Lung (tissue), 12 donors: ENCODE measurements around the gene GRIP1. TPM values are rescaled to one million over a fixed set of nuclear protein-coding genes. Genes with fewer than 3 reads are reported as not detected.

Experiments
- ATAC-seq: fragments of 200-7000 bp; cut with Tn5 transposase; one replicate; pipeline ENCODE4 v1.9.1; 2020; ENCODE audit warnings: moderate number of reproducible peaks; ENCODE audit not compliant: insufficient read depth, low FRiP score
- DNase-seq, 3 donors: peaks; one replicate each; pipeline ENCODE4 v3.0.0-alpha.2; 2013 to 2017
- H3K27ac ChIP-seq, 2 donors: one replicate each; pipeline ENCODE4 v1.5.1; 2013; ENCODE audit warnings: mild to moderate bottlenecking in 2 of 2, moderate library complexity in 2 of 2, control low read depth in 1 of 2, inconsistent platforms in 1 of 2, low read depth in 1 of 2, low read length in 1 of 2
- H3K27me3 ChIP-seq, 3 donors: one replicate each; pipeline ENCODE4 v1.5.1; 2013; ENCODE audit warnings: low read length in 2 of 3; ENCODE audit not compliant: control insufficient read depth in 3 of 3, insufficient read depth in 3 of 3
- H3K36me3 ChIP-seq, 4 donors: one replicate each; pipeline ENCODE4 v1.5.1; 2013; ENCODE audit warnings: low read length in 4 of 4, mild to moderate bottlenecking in 1 of 4, moderate library complexity in 1 of 4; ENCODE audit not compliant: control insufficient read depth in 4 of 4, insufficient read depth in 4 of 4
- H3K4me1 ChIP-seq, 5 donors: one replicate each; pipeline ENCODE4 v1.5.1; 2013; ENCODE audit warnings: low read length in 5 of 5, mild to moderate bottlenecking in 2 of 5, moderate library complexity in 1 of 5; ENCODE audit not compliant: control insufficient read depth in 5 of 5, insufficient read depth in 5 of 5
- H3K4me3 ChIP-seq: one replicate; pipeline ENCODE4 v1.5.1; 2013; ENCODE audit warnings: mild to moderate bottlenecking, control low read depth, moderate library complexity
- H3K9ac ChIP-seq, 2 donors: one replicate each; pipeline ENCODE4 v1.5.1; 2013; ENCODE audit warnings: low read length in 2 of 2, control low read depth in 1 of 2; ENCODE audit not compliant: insufficient read depth in 1 of 2
- H3K9me3 ChIP-seq, 4 donors: one replicate each; pipeline ENCODE4 v1.5.1; 2013; ENCODE audit warnings: low read length in 3 of 4, mild to moderate bottlenecking in 1 of 4, moderate library complexity in 1 of 4; ENCODE audit not compliant: control insufficient read depth in 4 of 4, insufficient read depth in 3 of 4
- CTCF ChIP-seq: IDR thresholded peaks from 2 replicates; pipeline ENCODE4 v1.5.1; 2012; ENCODE audit warnings: mild to moderate bottlenecking; ENCODE audit errors: control extremely low read depth, extremely low read depth
- WGBS, 2 donors: extraction: QIAGEN DNeasy Blood & Tissue Kit; methylation state at CpG; one replicate each; pipeline ENCODE4 v1.1.7; 2013; 5-methylcytosine and 5-hydroxymethylcytosine counted together
- polyA plus RNA-seq, 2 donors: library from polyadenylated mRNA; stranded (reverse); fragments of 200-250 nt; gene quantifications; one replicate each; pipeline ENCODE4 v1.2.1, GENCODE V29; 2013
- total RNA-seq, 2 donors: library from RNA; depleted of rRNA in 1 of 2; stranded (reverse); fragments of >200 nt in 1 of 2; gene quantifications; one replicate each; pipeline ENCODE4 v1.2.1, GENCODE V29; 2014 to 2021
- donor health status: control.
- donor health status: control.
- donor health status: Bipolar disorder and iron deficiency.
- donor health status: healthy.
- donor health status: DM: yes; HTN: yes; CAD: no.

GRIP1 gene
- total and polyA plus RNA-seq, 4 donors = 0.20 to 3.6 (median 0.83) TPM

DNA sequence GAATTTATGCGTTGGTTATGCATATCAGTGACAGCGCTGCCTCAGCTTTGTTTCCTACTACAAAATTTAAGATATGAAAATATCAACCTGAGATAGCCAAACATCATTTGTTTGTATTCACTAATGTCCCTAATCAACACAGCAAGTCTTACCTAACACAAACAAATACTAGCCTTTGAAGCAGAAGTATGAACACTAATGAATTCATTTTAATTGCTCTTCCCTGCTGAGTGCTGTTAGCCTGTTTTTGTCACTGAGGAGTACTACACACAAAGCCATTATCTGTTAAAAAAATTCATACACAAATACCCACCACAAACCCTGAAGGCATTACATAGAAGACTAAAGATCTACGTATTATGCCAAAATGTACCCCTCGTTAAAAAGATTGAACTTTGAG lies 225.8 kb downstream of the GRIP1 start:
- Histone ChIP-seq H3K9me3 (no peaks in the 10 kb centered on the region), H3K27me3 (no peaks in the 10 kb centered on the region), H3K4me1 (no peaks in the 10 kb centered on the region), H3K36me3 (no peaks in the 10 kb centered on the region), H3K27ac (no peak overlapping the region), H3K9ac (no peak overlapping the region), H3K4me3 (no peak overlapping the region)
- WGBS, 2 donors = 81 to 99% methylated on average over 4 of the region's 4 CpGs
- no peak for TF ChIP-seq CTCF
- ATAC-seq = no peak
- no peak for DNase-seq

DNA sequence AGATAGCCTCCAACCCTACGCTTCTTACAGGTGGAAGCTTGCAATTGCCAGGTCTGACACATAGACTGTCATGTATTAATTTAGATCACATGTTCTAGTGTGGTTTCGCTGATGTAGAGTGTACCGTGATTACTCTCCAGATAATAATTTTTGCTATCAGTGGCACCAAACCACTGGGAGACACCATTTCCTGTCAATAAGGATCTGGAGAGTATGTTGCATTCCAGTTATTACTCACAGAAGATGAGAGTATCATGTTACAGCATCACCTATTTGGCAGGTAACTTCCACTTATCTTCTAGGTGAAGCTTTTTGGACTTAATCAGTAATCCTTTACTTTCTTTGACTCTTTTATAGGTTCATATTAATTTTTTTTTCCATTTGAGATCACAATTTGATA lies 229.3 kb downstream of the GRIP1 start:
- H3K4me3 ChIP-seq = no peak overlapping the region
- no peak overlapping the region for H3K27ac ChIP-seq
- no peaks in the 10 kb centered on the region for H3K27me3 ChIP-seq
- no peak for DNase-seq
- no peak for ATAC-seq
- TF ChIP-seq CTCF = no peak
- 84 to 94% methylated on average over 3 of the region's 3 CpGs for WGBS, 2 donors
- H3K36me3 ChIP-seq = no peaks in the 10 kb centered on the region
- no peaks in the 10 kb centered on the region for H3K4me1 ChIP-seq
- H3K9ac ChIP-seq = no peak overlapping the region
- no peaks in the 10 kb centered on the region for H3K9me3 ChIP-seq

GRCh38 chr12:66447643-66448042 lies 231.2 kb downstream of the GRIP1 start:
- Histone ChIP-seq H3K36me3 (no peaks in the 10 kb centered on the region), H3K9me3 (no peaks in the 10 kb centered on the region), H3K27ac (no peak overlapping the region), H3K4me1 (no peaks in the 10 kb centered on the region), H3K4me3 (no peak overlapping the region), H3K9ac (no peak overlapping the region), H3K27me3 (no peaks in the 10 kb centered on the region)
- DNase-seq (no peak), ATAC-seq (no peak)
- 79 to 81% methylated on average over 4 of the region's 4 CpGs for WGBS, 2 donors
- no peak for TF ChIP-seq CTCF

- no peak for ATAC-seq
- no peak overlapping the region for H3K27ac ChIP-seq
Measured at GRCh38 chr12:66446276-66446675, 232.6 kb downstream of the GRIP1 start.

More at GRCh38 chr12:66446276-66446675, 232.6 kb downstream of the GRIP1 start:
- H3K9ac ChIP-seq = no peak overlapping the region
- no peaks in the 10 kb centered on the region for H3K9me3 ChIP-seq
- no peaks in the 10 kb centered on the region for H3K27me3 ChIP-seq
- H3K36me3 ChIP-seq = no peaks in the 10 kb centered on the region
- DNase-seq = no peak
- no peak for TF ChIP-seq CTCF
- H3K4me3 ChIP-seq = no peak overlapping the region
- WGBS, 2 donors = 91 to 100% methylated on average over 2 of the region's 2 CpGs
- no peaks in the 10 kb centered on the region for H3K4me1 ChIP-seq
